GM10266 (cell line): ENCODE measurements around the gene COMMD1.
"Not testable (repeated sequence)": the region's sequence is repeated elsewhere in the genome, so short reads cannot be mapped to it uniquely, and the experiment has no call there.

ENCODE experiments used
- DNase-seq: peaks from one replicate; pipeline ENCODE4 v3.0.0; 2012; ENCODE audit errors: extremely low spot score
- TF ChIP-seq, protein P1 (sequence below): IDR thresholded peaks from 2 replicates; pipeline ENCODE4 v1.5.1; 2012; ENCODE audit warnings: mild to moderate bottlenecking, low read depth; ENCODE audit not compliant: control insufficient read depth, insufficient read depth; ENCODE audit errors: missing control alignments

Gene COMMD1

GRCh38 chr2:62143696-62144095 is 238.2 kb downstream of the COMMD1 start:
- DNase-seq: no peak
- TF ChIP-seq, protein P1, sequence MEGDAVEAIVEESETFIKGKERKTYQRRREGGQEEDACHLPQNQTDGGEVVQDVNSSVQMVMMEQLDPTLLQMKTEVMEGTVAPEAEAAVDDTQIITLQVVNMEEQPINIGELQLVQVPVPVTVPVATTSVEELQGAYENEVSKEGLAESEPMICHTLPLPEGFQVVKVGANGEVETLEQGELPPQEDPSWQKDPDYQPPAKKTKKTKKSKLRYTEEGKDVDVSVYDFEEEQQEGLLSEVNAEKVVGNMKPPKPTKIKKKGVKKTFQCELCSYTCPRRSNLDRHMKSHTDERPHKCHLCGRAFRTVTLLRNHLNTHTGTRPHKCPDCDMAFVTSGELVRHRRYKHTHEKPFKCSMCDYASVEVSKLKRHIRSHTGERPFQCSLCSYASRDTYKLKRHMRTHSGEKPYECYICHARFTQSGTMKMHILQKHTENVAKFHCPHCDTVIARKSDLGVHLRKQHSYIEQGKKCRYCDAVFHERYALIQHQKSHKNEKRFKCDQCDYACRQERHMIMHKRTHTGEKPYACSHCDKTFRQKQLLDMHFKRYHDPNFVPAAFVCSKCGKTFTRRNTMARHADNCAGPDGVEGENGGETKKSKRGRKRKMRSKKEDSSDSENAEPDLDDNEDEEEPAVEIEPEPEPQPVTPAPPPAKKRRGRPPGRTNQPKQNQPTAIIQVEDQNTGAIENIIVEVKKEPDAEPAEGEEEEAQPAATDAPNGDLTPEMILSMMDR: no peak

DNA sequence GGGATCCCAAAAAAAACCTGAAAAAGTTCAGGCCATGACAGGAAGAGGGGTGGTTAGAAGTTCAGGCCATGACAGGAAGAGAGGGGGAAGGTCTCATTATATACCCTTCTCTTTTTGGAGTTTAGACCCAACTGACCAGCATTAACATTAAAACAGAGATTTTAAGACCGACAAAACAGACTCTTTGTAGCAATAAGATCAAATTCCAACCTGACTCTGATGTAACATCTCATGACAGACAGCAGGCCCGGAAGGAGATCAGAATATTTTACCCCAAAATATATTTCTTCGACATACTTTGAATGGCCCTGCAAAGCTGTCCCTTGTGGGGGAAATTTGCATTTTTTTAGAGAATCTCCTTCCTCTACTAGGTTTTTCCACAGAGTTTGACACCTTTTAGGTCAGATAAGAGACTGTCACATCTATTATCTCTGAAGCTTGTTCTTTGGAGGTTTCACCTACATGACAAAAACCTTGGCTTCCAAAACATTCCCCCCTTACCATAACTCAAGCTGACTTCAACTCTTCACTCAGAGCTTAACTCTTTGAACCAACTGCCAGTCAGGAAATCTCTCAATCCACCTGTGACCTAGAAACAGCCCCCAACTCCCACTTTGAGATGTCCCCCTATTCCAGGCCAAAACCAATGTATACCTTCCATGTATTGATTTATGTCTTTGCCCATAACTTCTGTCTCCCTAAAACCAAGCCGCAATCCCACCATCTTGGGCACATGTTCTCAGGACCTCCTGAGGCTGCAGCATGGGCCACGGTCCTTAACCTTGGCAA is 239.4 kb downstream of the COMMD1 start:
- DNase-seq: no peak
- TF ChIP-seq, protein P1: no peak

DNA sequence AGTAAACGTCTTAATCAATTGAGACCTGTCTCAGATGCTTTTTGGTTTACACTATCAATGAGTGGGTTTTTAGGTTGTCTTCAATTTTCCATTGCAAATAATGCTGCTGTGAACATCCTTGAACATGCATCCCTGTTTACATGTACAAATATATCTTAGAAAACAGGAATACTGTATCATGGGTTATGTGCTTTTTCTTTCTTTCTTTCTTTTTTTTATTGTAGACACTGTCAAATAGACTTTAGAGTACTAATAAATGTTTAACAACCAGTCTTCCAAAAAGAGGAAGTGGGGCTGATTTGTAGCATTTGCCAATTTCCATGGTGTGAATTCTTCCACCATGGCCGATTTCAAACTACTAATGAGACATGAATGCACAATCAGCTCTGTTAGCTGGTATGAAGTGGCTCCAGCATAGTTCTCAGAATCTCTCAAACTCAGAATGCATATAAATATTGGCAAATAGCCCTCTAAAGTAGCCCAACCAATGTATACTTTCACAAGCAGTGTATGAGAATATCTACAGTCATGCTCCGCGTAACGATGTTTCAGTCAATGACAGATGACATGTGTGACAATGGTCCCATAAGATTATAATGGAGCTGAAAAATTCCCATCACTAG is 240.1 kb downstream of the COMMD1 start:
- TF ChIP-seq, protein P1: no peak
- no peak for DNase-seq

DNA sequence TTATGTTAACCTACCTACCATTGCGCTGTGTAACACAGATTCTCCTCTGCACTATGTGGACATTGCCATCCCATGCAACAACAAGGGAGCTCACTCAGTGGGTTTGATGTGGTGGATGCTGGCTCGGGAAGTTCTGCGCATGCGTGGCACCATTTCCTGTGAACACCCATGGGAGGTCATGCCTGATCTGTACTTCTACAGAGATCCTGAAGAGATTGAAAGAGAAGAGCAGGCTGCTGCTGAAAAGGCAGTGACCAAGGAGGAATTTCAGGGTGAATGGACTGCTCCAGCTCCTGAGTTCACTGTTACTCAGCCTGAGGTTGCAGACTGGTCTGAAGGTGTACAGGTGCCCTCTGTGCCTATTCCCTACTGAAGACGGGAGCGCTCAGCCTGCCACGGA is 241.3 kb downstream of the COMMD1 start:
- not testable (repeated sequence) for DNase-seq

DNA sequence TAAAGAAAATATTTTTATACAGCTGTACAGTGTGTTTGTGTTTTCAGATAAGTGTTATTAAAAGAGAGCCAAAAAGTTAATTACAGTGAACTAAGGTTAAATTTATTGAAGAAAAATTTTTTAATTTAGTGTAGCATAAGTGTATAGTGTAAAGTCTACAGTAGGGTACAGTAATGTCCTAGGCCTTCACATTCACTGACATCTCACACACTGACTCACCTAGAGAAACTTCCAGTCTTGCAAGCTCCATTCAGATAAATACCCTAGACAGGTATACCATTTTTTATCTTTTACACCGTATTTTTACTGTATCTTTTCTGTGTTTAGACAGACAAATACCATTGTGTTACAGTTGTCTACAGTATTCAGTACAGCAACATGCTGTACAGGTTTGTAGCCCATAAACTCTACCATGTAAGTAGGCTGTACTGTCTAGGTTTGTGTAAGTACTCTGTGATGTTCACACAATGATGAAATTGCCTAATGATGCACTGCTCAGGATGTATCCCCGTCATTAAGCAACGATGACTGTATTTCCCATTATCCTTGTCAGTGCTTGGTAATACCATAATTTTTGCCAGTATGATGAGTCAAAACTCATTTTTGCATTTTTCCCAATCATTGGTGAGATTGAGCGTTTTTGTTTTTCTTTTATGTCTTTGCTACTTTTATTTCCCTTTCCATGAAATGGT is 242.3 kb downstream of the COMMD1 start:
- TF ChIP-seq, protein P1: no peak
- no peak for DNase-seq

GRCh38 chr2:62149708-62150107 is 244.2 kb downstream of the COMMD1 start:
- no peak for DNase-seq
- TF ChIP-seq, protein P1: no peak

DNA sequence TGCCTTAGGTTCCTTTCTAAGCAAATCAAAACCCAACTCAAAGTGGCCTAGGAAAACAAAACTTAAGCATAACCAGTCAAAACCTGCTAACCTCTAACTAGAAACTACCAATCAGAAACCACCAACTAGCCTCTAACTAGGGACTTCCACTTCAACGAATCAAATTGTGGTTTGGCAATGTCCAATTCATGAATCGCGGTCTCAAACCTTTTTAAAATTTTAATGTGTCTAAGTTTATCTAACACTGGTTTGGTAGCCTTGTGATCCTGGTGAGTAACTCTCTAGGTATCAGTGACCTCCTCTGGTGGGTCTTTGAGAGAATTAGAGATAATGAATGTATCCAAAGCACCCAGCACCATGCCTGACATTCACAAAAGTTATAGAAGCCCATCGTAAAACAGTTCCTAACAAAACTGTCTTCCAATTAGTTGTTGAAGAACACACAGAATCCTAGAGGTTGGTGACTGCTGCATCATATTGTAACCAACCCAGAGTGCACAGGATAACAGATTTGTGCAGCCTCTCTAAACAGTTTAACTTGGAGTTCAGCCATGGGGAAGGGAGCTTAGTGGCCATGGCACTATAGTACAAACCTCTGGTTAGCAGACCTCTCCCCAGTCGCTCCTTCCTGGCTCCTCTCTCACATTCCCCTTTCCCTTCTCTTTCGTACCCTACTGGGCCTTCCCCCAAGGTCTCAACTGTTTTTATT is 245.3 kb downstream of the COMMD1 start:
- TF ChIP-seq, protein P1: no peak
- no peak for DNase-seq
